GM11168 (cell line): ENCODE results near the gene YIPF3.
"Not testable (repeated sequence)": the region's sequence is repeated elsewhere in the genome, so short reads cannot be mapped to it uniquely, and the experiment has no call there.

Source experiments
- in situ Hi-C: fragments of 300-500 bp; cut with MboI; formaldehyde crosslinking; loops from one replicate; pipeline ENCODE4 v1.12.0; 2022; ENCODE audit warnings: low sequenced_read_pairs; ENCODE audit not compliant: unreplicated experiment

YIPF3 gene

GRCh38 chr6:43516697-43517504 lies at the start of gene YIPF3, which contains the start of gene POLR1C:
TSS of gene YIPF3 (minus strand) at chr6:43516926. CDS start at chr6:43516807, 119 bp downstream.
TSS of gene POLR1C (plus strand) at chr6:43517089. CDS start at chr6:43517110, 21 bp downstream.
- in situ Hi-C loops: no loop called here

GRCh38 chr6:43559328-43559727 lies 42.6 kb upstream of the YIPF3 start:
- in situ Hi-C loops: no loop called here

- in situ Hi-C loops: not testable (repeated sequence)
Observed at GRCh38 chr6:43557620-43558019, 40.9 kb upstream of the YIPF3 start.

DNA sequence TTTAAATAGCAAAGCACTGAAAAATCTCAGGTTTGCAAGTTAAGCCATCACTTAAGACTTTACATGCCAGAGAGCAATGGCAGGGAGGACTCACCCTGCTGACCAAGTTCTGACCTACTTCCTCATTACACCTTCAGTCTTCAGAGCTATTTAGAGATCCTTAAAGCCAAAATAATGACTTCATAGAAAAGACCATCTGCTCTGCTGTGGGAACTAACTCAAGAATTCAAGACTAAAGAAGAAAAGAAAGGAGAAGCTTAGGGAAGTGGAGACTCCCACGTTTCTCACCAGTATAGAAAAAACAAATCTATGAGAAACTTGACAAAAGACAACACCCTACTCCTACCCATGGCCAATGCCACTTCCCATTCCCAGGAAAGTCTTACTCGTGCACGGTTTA lies 30.5 kb upstream of the YIPF3 start:
- in situ Hi-C loops: no loop called here

- in situ Hi-C loops: no loop called here
Observed at GRCh38 chr6:43544461-43544860, 27.7 kb upstream of the YIPF3 start.

- in situ Hi-C loops: no loop called here
Observed at GRCh38 chr6:43541774-43542471, 25.2 kb upstream of the YIPF3 start.

- in situ Hi-C loops: no loop called here
Observed at GRCh38 chr6:43540507-43540906, 23.8 kb upstream of the YIPF3 start.

GRCh38 chr6:43539409-43539808 lies 22.7 kb upstream of the YIPF3 start:
- in situ Hi-C loops: not testable (repeated sequence)

- in situ Hi-C loops: not testable (repeated sequence)
Observed at GRCh38 chr6:43538986-43539385, 22.3 kb upstream of the YIPF3 start.

GRCh38 chr6:43532201-43532600 lies 15.5 kb upstream of the YIPF3 start:
- in situ Hi-C loops: no loop called here

DNA sequence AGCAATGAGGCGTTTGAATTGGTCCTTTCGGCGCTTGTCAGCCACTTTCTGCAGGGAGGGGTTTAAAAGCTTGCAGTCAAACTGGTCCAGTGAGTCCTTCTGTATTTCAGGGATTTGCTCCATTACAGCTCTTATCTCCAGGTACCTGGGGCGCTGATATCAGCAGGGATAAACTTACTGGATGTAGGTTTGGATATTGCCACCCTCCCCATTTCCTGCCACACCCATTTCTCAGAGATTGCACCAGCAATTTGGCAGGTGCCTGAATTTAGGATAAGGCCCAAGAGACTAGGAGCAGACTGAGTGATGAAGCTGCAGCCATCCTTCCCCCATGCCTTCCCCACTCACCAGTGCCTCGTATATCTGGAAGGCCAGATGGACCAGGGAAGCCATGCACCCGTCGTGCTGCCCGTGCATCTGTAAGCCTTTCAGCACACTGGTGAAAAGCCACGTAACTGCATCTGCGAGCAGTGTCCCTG lies 7.8 kb upstream of the YIPF3 start:
- in situ Hi-C loops: no loop called here

GRCh38 chr6:43523284-43523683 lies 6.6 kb upstream of the YIPF3 start:
- in situ Hi-C loops: no loop called here

DNA sequence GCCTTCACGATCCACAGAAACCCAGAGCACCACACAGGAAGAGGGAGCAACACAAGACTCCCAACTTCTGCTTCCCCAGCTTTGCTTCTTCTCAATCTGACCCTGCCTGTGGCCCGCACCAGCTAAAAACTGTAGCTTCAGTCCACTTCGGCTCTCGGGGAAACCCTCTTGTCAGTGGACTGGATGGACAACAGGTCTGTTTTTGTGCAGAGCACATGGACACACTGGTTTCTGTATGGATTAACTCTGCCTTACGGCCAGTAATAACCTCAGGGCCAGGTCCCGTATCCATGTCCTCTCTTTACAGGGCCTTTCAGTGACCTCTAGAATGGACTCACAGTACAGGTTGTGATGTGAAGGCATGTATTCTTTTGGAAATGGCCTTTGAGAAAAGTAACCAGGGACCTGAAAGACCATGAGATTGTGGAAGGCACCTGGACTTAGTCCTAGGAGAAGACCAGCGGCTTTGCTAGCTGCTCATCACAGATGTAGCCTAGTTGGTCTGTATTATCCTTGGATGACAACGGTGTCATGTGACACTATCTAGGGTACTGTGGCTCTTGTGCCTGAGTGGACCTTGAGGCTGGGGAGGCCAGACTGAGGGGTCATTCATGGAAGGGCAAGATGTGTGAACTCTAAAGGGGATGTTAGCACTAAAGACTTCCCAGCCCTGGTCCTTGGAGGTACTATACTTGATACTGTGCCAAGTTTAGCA lies 6.0 kb upstream of the YIPF3 start:
- in situ Hi-C loops: no loop called here

DNA sequence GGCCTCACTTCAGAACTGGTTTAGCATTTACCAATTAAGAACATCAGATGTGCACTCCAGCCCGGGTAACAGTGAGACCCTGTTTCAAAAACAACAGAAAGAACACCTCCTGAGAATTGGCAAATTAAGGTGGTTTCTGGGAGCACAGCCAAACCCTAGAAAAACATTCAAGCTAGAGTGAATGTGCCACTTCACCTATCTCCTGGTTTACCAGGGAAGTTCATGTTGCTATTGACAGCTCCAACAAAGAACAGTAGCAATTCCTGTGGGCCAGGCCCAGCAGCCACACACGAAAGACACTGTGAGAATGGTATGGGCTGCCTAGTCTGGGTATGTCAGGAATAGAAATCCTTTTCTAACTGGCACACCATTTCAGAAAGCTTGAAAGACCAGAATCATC lies 5.1 kb upstream of the YIPF3 start:
- in situ Hi-C loops: no loop called here

DNA sequence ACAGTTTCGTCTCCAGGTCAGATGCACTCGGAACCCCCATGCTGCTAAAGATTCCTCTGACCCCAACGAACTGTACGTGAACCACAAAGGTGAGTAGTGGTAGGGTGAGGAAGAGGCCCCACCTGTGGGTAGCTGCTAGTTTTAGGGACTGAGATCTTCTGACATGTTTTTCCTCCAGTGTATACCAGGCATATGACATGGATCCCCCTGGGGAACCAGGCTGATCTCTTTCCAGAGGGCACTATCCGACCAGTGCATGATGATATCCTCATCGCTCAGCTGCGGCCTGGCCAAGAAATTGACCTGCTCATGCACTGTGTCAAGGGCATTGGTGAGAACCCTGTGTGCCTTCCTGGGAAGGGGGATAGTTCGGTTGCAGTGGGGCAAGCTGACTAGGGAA lies 3.4 kb upstream of the YIPF3 start:
- in situ Hi-C loops: no loop called here

DNA sequence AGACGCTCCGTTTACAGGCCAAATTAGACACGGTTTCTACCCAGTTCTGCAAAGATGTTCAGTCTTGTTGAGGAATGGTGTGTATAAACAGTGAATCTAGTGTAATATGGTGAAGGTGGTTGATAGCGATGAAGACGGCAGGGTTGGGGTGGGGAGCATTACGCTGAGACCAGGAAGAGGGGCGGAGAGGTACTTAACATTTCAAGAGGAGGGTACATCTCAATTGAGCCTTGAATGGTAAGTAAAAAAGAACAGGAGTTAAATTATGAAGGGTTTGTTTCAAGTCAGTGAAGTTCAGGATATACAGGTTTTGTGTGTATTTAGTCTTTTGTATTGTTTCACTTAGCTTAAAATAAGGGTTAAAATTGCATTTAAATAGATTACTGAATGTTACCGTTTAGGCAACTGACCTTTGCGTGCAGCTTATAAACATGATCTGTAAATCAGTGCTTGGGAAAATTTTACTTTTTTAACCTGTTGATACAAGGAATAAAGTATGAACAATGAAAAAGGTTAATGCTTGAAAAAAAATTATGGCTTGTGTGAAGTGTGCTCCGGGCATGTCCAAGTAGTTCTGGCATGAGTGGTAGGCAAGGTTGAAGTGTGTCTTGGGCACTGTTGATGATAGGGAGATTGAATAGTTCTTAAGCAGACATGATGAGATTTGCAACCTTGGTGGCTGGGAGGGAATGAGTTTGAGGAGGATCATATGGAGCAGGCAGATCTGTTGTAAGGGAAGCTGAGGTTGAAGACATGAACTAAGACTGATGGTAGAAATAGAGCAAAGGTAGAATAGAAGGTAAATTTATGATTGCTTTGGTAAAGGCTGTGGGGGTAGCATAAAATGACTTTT lies 1.0 kb upstream of the YIPF3 start:
- in situ Hi-C loops: no loop called here

- in situ Hi-C loops: no loop called here
Observed at GRCh38 chr6:43516367-43516696, 394 bp downstream of the YIPF3 start.

- in situ Hi-C loops: no loop called here
Observed at GRCh38 chr6:43515808-43516207, 918 bp downstream of the YIPF3 start.

DNA sequence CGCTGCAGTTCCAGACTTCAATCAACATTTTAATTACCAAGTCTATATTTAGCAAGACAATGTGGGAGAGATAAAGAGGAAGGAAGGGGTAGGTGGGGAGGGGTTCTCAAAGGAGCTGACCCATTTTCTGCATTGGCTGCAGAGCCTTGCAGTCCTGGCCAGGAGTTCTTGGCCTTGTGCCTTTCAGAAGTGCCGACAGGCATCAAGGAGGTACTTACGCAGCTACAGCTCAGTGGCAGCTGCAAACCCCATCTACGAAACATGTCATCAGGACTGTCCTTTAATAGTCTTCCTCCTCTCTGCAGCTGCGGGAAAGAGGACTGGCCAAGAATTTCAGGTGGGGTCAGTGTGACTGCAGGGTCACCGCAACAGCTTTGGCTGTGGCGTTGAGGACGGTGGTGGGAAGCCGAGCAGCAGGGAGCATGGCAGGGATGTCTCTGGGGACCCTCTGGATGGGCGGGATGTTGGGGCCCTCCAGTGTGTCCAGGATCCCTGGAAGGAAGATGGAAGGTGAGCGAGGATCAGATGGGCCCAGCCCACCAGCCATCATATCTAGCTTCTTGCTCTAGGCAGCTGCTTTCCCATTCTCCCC lies 4.8 kb downstream of the YIPF3 start:
- in situ Hi-C loops: no loop called here

DNA sequence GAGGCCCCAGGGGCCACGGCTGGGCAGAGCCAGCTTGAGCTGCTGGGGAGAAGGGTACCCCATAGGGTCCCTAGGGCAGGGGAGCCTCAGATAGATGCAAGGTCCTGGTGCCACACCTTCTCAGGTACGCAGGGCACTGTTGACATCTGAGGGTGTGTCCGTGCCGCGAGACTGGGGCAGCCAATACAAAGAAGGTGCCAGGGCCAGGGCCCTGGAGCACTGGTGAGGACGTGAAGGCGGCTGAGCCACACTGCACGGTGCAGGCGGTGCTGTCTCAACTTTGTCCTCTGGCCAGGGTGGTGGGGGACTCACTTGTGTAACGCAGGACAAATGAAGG lies 5.9 kb downstream of the YIPF3 start:
- in situ Hi-C loops: no loop called here
